T47D (cell line): Measurements from ENCODE around the gene NEUROD2.

Source experiments
- DNase-seq, 2 experiments: peaks; one replicate each; pipeline versions ENCODE4 v3.0.0 to v3.0.0-alpha.2; 2011 to 2012; ENCODE audit warnings: low read depth in 1 of 2, low spot score in 1 of 2
- JUND ChIP-seq: IDR thresholded peaks from 2 replicates; pipeline ENCODE4 v1.6.1; 2012; ENCODE audit warnings: low read depth
- in situ Hi-C: cut with HindIII; loops from 2 replicates; pipeline ENCODE4 v1.10.0; 2016; ENCODE audit warnings: low sequenced_read_pairs, low pct_unique_long_range_greater_than_20kb

NEUROD2 gene

GRCh38 chr17:39600997-39601597, 6.6 kb downstream of the NEUROD2 start:
- DNase-seq = no peak
- TF ChIP-seq JUND = no peak
- in situ Hi-C loops = no loop called here

- in situ Hi-C loops = no loop called here
- TF ChIP-seq JUND = no peak
Observed at GRCh38 chr17:39600288-39600996, 7.3 kb downstream of the NEUROD2 start.

GRCh38 chr17:39599665-39600231, 8.0 kb downstream of the NEUROD2 start:
- in situ Hi-C loops = no loop called here
- DNase-seq = no peak

More at GRCh38 chr17:39600288-39600996, 7.3 kb downstream of the NEUROD2 start:
- no peak for DNase-seq

GRCh38 chr17:39599004-39599664, 8.6 kb downstream of the NEUROD2 start:
- DNase-seq = no peak
- TF ChIP-seq JUND = no peak
- in situ Hi-C loops = no loop called here

More at GRCh38 chr17:39599665-39600231, 8.0 kb downstream of the NEUROD2 start:
- TF ChIP-seq JUND = no peak

- DNase-seq = no peak
- TF ChIP-seq JUND = no peak
- in situ Hi-C loops = no loop called here
Observed at GRCh38 chr17:39598630-39599003, 9.1 kb downstream of the NEUROD2 start.

GRCh38 chr17:39598047-39598481, 9.7 kb downstream of the NEUROD2 start:
- TF ChIP-seq JUND = no peak
- DNase-seq = no peak
- in situ Hi-C loops = no loop called here

- no peak for DNase-seq
- TF ChIP-seq JUND = no peak
- in situ Hi-C loops = no loop called here
Observed at GRCh38 chr17:39597372-39598046, 10.2 kb downstream of the NEUROD2 start.

- TF ChIP-seq JUND = no peak
- in situ Hi-C loops = no loop called here
- DNase-seq = no peak
Observed at GRCh38 chr17:39596543-39597267, 11.0 kb downstream of the NEUROD2 start.

GRCh38 chr17:39595928-39596510, 11.7 kb downstream of the NEUROD2 start:
- TF ChIP-seq JUND = no peak
- DNase-seq = no peak
- in situ Hi-C loops = no loop called here

- no peak for TF ChIP-seq JUND
- in situ Hi-C loops = no loop called here
Observed at GRCh38 chr17:39595294-39595693, 12.4 kb downstream of the NEUROD2 start.

GRCh38 chr17:39593371-39593770, 14.3 kb downstream of the NEUROD2 start:
- TF ChIP-seq JUND = no peak
- DNase-seq = no peak
- in situ Hi-C loops = no loop called here

More at GRCh38 chr17:39595294-39595693, 12.4 kb downstream of the NEUROD2 start:
- DNase-seq = no peak
